Right hindlimb (tissue), 1 donor: ENCODE data around the gene RILPL1.
"Not testable (repeated sequence)": the region's sequence is repeated elsewhere in the genome, so short reads cannot be mapped to it uniquely, and the experiment has no call there.

Source experiments
- DNase-seq: peaks from one replicate; pipeline ENCODE4 v3.0.0-alpha.2; 2018

The RILPL1 gene

DNA sequence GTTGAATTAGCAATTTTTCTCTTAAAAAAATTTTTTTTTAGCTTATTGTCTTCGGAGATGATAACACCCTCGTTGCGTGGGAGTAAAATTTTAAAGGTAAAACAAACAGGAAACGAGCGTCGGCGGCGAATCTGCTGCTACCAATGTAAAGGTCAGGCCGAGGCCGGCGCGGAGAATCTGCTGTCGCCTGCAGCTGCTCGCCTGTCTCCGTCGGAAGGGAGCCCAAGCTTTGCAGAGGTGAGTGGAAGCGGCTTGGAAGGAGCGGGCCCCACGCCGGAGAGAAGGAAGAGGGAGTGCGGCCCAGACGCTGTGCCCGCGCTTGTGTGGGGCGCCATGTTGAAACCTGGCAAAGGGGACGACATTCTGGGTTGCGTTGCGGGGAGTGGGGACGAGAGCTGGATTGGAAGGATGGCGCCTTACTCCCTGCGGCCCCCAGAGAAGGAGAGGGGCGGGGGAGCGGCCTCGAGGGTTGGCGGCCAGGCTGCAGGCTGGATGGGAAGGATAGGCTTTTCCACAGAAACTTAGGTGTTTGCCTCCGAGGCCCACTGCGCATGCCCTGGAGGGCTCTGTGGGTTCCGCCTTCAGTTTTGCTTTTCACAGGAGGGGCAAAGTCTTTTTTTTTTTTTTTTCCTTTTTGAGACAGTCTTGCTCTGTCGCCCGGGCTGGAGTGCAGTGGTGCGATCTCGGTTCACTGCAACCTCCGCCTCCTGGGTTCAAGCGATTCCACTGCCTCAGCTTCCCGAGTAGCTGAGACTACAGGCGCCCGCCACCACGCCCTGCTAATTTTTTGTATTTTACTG is 75.3 kb downstream of the RILPL1 start, which contains the start of gene SNRNP35:
SNRNP35 (plus strand) TSS at position 160 of the 800 bp plus-strand sequence. CDS start 7,402 bp downstream, outside the sequence.
- peak; percentile 92 for DNase-seq

DNA sequence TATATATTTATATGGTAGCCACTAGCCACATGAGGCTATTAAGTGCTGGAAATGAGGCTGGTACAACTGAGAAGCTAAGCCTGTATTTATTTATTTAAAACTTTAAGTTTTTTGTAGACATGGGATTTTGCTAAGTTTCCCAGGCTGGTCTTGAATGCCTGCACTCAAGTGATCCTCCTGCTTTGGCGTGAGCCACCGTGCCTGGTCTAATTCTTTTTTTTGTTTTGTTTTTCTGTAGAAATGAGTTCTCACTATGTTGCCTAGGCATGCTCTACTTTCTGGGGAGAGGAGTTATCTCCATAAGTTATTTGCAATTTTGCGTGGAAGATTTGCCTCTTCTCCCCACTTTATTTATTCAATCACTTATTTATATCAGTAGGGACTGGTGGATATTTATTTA is 80.4 kb downstream of the RILPL1 start:
- no peak for DNase-seq

DNA sequence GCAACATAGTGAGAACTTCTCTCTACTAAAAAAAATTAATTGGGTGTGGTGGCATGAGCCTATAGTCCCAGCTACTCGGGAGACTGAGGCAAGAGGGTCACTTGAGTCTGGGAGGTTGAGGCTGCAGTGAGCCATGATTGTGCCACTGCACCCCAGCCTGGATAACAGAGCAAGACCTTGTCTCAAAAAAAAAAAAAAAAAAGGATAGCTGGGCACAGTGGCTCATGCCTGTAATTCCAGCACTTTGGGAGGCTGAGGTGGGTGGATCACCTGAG is 81.3 kb downstream of the RILPL1 start:
- DNase-seq = not testable (repeated sequence)

DNA sequence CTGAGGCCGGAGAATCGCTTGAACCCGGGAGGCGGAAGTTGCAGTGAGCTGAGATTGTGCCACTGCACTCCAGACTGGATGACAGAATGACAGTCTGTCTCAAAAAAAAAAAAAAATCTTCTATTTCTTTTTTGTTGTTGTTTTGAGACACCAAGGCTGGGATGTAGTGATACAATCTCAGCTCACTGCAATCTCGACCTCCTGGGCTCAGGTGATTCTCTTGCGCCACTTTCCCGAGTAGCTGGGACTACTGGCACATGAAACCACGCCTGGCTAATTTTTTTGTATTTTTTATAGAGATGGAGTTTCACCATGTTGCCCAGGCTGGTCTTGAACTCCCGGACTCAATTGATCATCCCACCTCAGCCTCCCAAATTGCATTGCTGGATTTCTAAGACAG is 82.9 kb downstream of the RILPL1 start:
- no peak for DNase-seq

DNA sequence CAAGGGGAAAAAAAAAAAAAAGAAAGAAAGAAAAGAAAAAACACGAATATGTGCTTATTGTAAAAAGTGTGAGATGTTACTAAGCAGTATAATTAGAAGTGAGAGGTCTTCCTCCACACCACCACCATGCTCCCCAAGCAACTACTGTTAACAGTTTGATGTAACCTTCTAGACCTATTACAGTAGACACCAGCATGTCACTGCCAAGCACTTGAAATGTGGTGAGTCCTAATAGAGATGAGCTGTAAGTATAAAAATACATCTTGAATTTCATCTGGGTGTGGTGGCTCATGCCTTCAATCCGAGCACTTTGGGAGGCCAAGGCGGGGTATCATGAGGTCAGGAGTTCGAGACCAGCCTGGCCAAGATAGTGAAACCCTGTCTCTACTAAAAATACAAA is 83.7 kb downstream of the RILPL1 start:
- DNase-seq = no peak

DNA sequence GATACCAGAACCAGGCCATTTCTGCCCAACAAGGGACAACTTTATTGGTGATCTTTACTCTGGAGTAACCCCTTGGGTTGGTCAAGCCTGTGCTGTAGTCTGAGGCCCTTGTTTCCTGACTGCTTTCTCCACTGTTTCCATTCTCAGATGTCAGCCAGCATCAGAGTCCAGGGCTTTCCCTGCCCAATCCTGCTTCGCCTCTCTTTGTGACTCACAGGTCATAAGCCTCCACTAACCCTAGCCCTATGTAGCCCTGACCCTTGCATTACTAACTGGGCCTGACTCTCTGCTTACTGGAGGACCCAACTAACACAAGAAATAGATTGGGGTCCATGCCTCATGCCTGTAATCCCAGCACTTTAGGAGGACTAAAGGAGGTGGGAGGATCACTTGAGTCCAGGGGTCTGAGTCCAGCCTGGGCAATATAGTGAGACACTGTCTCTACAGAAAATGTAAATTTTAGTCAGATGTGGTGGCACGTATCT is 84.2 kb downstream of the RILPL1 start:
- DNase-seq = no peak

DNA sequence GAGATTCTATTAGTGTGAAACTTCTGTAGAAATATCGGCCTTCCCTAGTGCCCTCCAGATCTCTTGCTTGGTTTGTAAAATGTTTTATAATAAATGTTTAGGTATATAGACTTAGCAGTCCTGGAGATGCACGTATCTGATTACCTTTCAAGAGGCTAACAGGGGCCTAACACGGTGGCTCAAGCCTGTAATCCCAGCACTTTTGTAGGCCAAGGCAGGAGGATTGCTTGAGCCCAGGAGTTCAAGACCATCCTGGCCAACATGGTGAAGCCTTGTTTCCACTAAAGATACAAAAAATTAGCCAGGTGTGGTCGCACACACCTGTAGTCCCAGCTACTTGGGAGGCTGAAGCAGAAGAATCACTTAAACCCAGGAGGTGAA is 87.2 kb downstream of the RILPL1 start:
- no peak for DNase-seq

DNA sequence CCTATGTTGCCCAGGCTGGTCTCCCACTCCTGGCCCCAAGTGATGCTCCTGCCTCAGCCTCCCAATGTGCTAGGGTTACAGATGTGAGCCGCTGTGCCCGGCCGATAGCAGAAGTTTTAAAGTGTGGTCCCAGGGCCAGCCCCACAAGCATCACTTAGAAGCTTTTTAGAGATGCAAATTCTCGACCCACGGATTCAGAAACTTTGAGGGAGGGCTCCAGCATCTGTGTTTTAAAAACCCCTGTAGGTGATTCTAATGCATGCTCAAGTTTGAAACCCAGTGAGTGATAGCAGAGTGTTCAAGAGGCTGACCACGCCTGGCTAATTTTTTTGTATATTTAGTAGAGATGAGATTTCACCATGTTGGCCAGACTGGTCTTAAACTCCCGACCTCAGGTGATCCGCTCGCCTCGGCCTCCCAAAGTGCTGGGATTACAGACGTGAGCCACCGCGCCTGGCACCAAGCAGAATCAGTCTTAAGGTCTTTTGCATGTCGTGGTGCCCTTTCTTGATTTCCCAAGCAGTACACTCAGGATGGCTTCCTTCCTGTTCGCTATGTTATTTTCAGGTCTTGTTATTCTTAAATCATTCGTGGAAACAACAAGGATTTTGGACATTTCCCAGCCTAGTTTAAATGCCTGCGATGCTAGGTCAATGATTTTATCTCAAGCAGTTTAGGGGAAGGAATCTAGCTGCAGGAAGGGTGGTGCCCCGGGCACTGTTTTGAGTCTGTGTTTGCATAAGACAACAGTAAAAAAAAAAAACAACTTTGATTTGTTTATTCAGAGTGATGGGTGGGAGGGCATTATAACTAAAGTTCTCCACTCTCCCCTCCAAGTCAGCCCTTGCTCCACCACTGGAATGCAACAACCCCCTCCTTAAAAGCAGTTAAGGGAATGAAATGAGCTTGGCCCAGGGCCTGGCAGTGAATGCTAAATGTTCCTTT is 87.9 kb downstream of the RILPL1 start:
- DNase-seq = no peak

DNA sequence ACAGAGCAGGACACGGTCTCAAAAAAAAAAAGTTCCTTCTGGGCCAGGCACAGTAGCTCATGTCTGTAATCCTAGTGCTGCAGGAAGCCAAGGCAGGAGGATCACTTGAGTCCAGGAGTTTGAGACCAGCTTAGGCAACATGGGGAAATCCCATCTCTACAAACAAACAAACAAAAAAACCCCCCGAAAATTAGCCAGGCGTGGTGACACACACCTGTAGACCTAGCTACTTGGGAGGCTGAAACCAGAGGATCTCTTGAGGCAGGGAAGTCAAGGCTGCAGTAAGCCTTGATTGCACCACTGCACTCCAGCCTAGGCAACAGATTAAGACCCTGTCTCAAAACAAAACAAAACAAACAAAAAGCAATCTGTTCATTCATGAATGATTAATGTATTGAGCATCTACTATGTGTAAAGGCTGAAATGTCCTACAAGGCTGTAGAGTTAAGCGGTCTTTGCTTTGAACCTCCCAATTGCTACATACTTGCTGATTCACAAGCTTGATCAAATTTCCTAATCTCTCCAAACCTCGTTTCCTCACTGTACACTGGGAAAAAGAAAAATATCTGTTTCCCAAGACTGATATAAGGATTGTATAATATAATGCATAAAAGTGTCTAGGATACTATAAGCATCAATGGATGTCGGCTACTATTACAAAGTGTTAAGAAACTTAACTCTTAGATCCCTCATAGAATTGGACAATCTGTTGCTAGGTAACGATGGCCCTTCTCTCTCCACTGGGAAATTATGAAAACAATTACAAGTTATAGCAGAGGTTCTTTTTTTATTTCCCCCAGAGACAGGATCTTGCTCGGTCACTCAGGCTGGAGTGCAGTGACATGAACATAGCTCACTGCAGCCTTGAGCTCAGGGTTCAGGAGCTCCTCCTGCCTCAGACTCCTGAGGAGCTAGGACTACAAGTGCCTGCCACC is 89.2 kb downstream of the RILPL1 start:
- DNase-seq = no peak

DNA sequence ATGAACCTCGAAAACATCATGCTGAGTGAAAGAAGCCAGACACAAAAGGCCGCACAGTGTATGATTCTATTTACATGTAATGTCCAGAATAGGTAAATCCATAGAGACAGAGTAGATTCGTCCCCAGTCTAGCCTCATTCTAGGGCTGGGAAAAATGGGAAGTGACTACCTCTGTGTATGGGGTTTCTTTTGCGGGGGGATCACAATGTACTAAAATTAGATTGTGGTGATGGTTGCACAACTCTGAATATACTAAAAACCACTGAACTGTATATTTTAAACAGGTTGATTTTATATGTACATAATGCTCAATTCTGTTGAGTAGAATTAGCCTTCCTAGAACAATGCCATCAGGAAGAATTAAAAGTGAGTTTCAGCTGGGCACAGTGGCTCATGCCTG is 90.7 kb downstream of the RILPL1 start:
- no peak for DNase-seq

DNA sequence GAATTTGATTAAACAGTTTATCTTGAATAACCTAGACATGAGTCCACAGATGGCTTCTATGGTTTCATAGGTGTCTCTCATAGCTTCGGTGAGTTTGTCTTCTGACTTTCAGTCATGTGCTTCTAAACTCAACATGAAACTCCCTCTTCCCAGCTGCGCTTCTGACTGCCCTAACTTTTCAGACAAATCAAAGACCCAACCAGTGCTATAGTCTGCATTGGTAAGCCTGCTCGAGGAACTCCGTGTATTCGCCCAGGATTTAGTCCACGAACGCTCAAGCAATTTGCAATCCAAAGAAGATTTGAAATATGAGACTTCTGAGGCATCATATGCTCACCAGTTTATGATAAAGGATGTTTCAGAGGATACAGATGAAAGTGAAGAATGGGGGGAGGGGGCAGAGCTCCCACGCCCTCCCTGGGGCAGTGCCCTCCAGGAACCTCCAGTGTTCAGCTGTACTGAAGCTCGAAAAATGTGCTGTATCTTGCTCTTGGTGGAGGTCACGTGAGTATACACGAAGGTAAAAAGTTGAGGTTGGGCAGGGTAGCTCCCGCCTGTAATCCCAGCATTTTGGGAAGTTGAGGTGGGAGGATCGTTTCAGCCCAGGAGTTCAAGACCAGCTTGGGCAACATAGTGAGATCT is 91.9 kb downstream of the RILPL1 start:
- DNase-seq = no peak

DNA sequence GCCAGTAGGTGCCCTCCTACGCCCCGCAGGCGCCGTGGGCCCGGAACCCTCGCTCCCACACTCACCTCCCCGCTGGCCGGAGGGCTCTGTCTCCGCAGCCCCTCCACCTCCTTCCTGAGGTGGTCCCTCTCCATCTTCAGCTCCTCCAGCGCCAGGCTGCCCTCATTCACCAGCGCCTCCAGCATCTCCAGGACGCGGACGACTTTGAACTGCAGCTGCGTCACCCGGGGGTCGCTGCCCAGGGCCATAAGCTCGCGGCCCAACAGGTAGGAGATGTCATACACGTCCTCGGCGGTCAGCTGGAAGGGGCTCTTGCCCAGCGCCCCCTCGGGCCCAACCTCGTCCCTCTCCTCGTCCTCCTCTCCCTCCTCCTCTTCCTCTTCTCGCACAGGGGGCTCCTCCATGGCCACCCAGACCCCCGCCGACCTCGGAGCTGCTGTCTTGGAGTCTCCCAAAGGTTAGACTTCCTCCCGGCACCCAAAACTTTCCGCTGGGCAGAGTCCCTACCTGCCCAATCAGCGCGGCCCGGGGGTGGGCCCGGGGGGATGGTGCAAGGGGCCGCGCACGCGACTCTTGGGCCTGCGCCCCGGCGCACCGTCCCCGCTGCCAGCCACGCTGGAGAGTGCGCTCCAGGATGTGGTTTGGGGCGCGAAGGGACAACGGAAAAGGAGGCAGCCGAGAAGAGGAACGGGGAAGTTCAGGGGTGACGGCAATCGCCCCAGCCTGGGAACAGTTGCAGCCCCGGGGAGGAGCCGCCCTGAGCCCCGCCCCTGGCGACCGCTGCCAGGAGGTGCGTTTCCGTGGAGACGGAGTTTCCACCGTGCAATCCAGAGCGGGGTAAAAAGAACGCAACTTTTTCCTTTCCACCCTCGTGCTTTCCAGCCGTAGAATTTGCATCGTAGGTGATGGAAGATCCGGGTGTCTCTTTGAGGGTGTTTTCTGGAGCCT is 97.2 kb downstream of the RILPL1 start, which contains the start of gene RILPL2:
RILPL2 (minus strand) TSS at position 668 of the 948 bp plus-strand sequence; CDS start at position 404, 264 bp downstream.
- peak; percentile 92 for DNase-seq

DNA sequence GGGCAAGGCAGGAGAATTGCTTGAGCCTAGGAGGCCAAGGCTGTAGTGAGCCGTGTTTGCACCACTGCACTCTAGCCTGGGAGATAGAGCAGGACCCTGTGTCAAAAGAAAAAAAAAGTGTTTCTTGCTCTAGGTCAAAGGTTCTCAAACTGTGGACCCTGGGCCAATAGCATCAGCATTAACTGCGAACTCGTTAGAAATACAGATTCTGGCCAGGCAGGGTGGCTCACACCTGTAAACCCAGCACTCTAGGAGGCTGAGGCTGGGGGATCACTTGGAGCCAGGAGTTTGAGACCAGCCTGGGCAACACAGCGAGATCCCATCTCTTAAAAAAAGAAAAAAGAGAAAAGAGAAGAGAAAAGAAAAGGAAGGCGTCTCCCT is 97.9 kb downstream of the RILPL1 start:
- no peak for DNase-seq

DNA sequence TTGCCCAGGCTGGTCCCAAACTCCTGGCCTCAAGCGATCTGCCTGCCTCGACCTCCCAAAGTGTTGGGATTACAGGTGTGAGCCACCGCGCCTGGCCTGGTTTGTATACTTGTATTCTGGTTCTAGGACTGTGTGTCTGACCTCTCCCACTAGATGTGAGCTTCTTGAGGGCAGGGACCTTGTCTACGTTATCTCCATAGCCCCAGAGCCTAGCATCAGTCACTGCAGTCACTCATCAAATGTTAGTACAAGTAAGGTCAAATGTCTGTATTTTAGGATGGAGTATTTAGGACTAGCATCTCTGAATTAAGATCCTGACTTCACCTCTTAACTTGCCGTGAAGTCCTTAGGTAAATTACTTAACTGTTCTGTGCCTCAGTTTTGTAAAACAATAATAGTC is 99.9 kb downstream of the RILPL1 start:
- no peak for DNase-seq

DNA sequence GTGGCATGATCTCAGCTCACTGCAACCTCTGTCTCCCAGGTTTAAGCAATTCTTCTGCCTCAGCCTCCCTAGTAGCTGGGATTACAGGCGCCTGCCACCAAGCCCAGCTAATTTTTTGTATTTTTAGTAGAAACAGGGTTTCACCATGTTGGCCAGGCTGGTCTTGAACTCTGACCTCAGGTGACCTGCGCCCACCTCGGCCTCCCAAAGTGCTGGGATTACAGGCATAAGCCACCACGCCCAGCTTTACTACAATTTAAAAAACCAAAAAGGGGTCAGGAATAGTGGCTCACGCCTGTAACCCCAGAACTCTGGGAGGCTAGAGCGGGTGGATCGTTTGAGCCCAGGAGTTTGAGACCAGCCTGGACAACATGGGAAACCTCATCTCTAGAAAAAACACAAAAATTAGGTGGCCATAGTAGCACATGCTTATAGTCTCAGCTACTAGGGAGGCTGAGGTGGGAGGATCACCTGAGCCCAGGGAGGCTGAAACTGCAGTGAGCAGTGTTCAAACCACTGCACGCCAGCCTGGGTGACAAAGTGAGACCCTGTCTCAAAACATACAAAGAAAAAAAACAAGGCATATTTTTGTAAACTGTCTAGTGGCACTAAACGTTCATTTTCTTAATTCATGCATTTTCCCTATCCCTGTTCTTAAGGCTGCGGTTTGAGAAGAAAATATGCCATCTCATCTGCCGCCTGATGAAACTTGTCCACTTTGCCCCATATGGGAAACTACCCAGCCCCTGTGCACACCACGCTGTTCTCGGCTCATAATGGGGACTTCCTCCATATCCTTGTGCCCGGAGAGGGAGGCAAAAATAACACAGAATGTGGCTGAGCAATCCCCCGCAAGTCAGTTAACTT is 101.3 kb downstream of the RILPL1 start:
- not testable (repeated sequence) for DNase-seq

DNA sequence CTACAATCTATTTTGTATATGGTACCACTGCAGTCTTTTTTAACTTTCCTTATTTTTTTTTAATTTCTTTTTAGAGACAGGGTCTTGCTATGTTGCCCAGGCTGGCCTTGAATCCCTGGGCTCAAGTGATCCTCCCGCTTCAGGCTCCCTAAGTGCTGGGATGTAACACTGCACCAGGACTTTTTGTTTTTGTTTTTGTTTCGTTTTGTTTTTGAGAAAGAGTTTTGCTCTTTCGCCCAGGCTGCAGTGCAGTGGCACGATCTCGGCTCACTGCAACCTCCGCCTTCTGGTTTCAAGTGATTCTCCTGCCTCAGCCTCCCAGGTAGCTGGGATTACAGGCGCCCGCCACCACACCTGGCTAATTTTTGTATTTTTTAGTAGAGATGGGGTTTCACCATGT is 104.4 kb downstream of the RILPL1 start:
- not testable (repeated sequence) for DNase-seq

DNA sequence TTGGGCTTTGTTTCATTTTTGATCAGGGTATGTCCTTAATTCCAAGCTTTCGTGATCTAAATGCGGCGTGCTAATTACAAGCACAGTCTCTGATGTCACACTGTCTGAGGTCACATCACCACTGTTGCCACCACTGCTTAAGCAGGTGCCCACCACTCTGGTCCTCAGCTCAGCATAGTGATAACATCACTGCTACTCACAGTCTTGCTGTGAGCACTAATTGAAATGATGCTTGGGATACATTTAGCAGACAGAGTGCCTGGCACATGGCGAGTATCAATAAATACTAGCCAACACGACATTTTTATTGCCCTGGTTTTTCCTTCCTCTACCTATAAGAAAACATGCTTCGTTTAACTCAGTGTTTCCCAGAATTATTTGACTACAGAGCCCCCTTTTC is 104.9 kb downstream of the RILPL1 start:
- DNase-seq = no peak

DNA sequence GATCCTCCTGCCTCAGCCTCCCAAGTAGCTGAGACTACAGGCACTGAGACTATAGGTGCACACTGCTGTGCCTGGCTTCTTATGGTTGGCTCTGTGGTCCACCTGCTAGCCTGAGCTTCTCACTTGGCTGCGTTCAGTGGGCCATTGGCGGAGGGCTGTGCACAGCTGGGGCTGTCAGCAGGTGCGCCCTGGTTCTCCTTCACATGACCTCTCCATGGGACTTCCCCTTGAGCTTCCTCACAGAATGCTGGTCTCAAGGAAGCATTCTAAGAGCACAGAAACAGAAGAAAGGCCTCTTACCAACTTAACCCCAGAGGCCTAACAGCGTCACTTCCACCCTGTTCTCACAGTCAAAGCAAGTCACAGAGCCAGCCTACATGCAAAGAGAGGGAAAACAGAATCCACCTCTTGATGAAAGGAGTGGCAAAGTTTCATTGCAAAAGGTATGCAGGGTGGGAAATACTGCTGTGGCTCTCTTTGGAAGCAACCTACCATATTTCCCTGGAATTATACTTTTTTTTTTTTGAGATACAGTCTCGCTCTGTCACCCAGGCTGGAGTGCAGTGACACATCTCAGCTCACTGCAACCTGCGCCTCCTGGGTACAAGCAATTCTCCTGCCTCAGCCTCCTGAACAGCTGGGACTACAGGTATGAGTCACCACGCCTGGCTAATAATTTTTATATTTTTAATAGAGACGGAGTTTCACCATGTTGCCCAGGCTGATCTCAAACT is 106.3 kb downstream of the RILPL1 start:
- DNase-seq = no peak

DNA sequence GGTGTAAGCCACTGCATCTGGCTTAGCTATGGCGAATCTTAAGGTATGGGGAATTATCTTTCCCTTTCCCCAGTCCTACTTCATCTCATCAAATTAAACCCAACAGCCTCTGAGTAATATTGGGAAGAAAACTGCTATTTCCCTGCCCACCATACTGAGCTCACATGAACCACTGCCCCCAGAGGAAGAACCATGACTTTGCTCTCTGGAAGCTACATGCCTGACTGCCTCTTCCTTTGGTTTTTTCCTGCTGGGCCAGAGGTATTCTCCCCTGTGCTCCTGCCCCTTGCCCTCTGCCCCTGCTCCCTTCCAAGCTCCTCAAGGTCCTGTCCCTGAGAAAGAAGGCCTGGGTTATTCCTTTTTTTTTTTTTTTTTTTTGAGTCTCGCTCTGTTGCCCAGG is 112.2 kb downstream of the RILPL1 start:
- DNase-seq = no peak
